Right lobe of liver (tissue), 6 donors: ENCODE results near the gene ISG15. TPM values are rescaled to one million over a fixed set of nuclear protein-coding genes. Genes with fewer than 3 reads are reported as not detected.

Source experiments
- ATAC-seq, 4 donors: fragments of 200-7000 bp; cut with Tn5 transposase; one replicate each; pipeline ENCODE4 v1.9.1; 2020; ENCODE audit warnings: mild to moderate bottlenecking in 4 of 4, moderate library complexity in 4 of 4
- DNase-seq, 3 donors: peaks; one replicate each; pipeline ENCODE4 v3.0.0-alpha.2; 2020
- H3K27ac ChIP-seq, 3 donors: fragments of 200-600 bp; one replicate each; pipeline ENCODE4 v1.8.0; 2022
- H3K27me3 ChIP-seq, 2 donors: fragments of 200-600 bp; one replicate each; pipeline ENCODE4 v1.8.0; 2022
- H3K36me3 ChIP-seq, 4 donors: fragments of 200-600 bp; sonication (generic) in 1 of 4; one replicate each; pipeline versions ENCODE4 v1.5.1 to v1.8.0; 2017 to 2022; ENCODE audit warnings: control low read depth in 1 of 4
- H3K4me1 ChIP-seq, 4 donors: fragments of 200-600 bp; sonication (generic) in 1 of 4; one replicate each; pipeline versions ENCODE4 v1.5.1 to v1.8.0; 2017 to 2022; ENCODE audit warnings: control low read depth in 1 of 4
- H3K4me3 ChIP-seq, 3 donors: fragments of 200-600 bp; one replicate each; pipeline ENCODE4 v1.8.0; 2022
- H3K9me3 ChIP-seq, 4 donors: fragments of 200-600 bp; sonication (generic) in 1 of 4; one replicate each; pipeline versions ENCODE4 v1.5.1 to v1.8.0; 2017 to 2022; ENCODE audit warnings: control low read depth in 1 of 4
- CTCF ChIP-seq, 4 donors: fragments of 200-600 bp in 3 of 4; fragments of 450-650 bp in 1 of 4; IDR thresholded peaks; one replicate each; pipeline versions ENCODE4 v1.5.1 to v1.8.0; 2016 to 2022; ENCODE audit warnings: antibody characterized with exemption in 4 of 4, mild to moderate bottlenecking in 2 of 4
- POLR2A ChIP-seq: fragments of 450-650 bp; IDR thresholded peaks from one replicate; pipeline ENCODE4 v1.6.1; 2017; ENCODE audit warnings: antibody characterized with exemption, mild to moderate bottlenecking
- WGBS: methylation state at CpG from one replicate; pipeline ENCODE4 v1.1.6; 2018; ENCODE audit warnings: low coverage, low lambda C conversion rate; ENCODE audit not compliant: insufficient coverage; ENCODE audit errors: missing lambda C conversion rate; 5-methylcytosine and 5-hydroxymethylcytosine counted together
- intact Hi-C, 2 donors: fragments of 100-400 bp; cut with DNase I; formaldehyde crosslinking; loops; one replicate each; pipeline versions ENCODE4 v1.11.2 to v1.14.1; 2022
- total RNA-seq, 6 experiments: library from RNA; depleted of rRNA in 2 of 6; stranded (reverse); fragments of >200 nt in 2 of 6; fragmentation: NEBNext Ultra II Directional in 3 of 6; extraction: Animal tissue kit (Norgen Biotek cat#: 25700) in 3 of 6; gene quantifications; one replicate each; pipeline versions ENCODE4 v1.1.0 to v1.2.4, GENCODE V29; 2016 to 2023
- donor health status: DM: no; HTN: yes; CAD: no.
- donor health status: DM: no; HTN: no; CAD: no.
- donor health status: DM: no; HTN: no; CAD: no.
- donor health status: DM: no; HTN: yes; CAD: no.
- donor health status: DM: no; HTN: yes; CAD: no.

ISG15 gene
- total RNA-seq, 6 experiments from 2014 or later = 16.3 to 98.7 (median 26.4) TPM

DNA sequence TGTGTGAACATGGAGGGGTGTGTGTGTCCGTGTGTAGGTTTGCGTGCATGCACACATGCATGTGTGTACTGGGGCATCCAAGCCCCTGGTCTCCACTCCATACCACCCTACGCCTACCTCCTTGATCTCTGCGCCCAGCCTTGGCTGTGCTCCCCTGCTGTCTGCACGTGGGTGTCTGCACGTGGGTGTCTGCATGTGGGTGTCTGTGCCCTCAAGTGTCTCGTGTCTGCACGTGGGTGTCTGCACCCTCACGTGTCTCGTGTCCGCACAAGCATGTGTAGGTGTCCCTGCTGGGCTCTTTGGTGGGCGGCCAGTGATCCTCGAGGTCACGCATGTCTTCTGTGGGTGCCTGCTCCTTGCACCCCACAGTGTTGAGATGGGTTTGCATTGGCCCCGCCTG is 39.7 kb downstream of the ISG15 start:
- WGBS = 80% methylated on average over 3 of the region's 15 CpGs
- Histone ChIP-seq H3K4me1 (no peaks in the 10 kb centered on the region), H3K27me3 (no peaks in the 10 kb centered on the region), H3K9me3 (no peaks in the 10 kb centered on the region), H3K36me3 (no peaks in the 10 kb centered on the region), H3K27ac (no peak overlapping the region), H3K4me3 (no peak overlapping the region)
- intact Hi-C loops = no loop called here
- ATAC-seq (no peak), DNase-seq (no peak)
- TF ChIP-seq POLR2A = no peak
- no peak for TF ChIP-seq CTCF (IDR thresholded peaks at IDR 0.05)

DNA sequence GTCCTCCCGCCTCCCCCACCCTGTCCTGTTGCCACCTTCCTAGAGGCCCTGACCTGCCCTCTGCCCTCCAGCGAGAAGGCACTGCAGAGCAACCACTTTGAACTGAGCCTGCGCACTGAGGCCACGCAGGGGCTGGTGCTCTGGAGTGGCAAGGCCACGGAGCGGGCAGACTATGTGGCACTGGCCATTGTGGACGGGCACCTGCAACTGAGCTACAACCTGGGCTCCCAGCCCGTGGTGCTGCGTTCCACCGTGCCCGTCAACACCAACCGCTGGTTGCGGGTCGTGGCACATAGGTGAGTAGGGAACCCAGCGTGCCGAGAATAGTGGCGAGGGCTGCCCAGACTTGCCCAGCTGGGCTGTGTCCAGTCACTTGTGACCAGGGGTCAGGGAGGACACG is 40.4 kb downstream of the ISG15 start:
- 100% methylated on average over 1 of the region's 18 CpGs for WGBS
- H3K9me3 ChIP-seq = no peaks in the 10 kb centered on the region
- H3K36me3 ChIP-seq = no peaks in the 10 kb centered on the region
- peaks cover 0 to 4% (median under 1%) of the 10 kb centered on the region in 4 donors for H3K4me1 ChIP-seq
- intact Hi-C loops = no loop called here
- no peaks in the 10 kb centered on the region for H3K27me3 ChIP-seq
- H3K4me3 ChIP-seq = no peak overlapping the region
- no peak for ATAC-seq
- DNase-seq = no peak
- no peak overlapping the region for H3K27ac ChIP-seq
- no peak for TF ChIP-seq CTCF (IDR thresholded peaks at IDR 0.05)

- no peak for DNase-seq
- H3K27me3 ChIP-seq = no peaks in the 10 kb centered on the region
- H3K4me1 ChIP-seq = peaks cover 0 to 10% (median 3%) of the 10 kb centered on the region in 4 donors
- no peaks in the 10 kb centered on the region for H3K9me3 ChIP-seq
- no CpG with 5 or more reads among the region's 18 CpGs for WGBS
- TF ChIP-seq CTCF (IDR thresholded peaks at IDR 0.05) = no peak
- TF ChIP-seq POLR2A = no peak
- H3K27ac ChIP-seq = no peak overlapping the region
- no peaks in the 10 kb centered on the region for H3K36me3 ChIP-seq
- ATAC-seq = no peak
- intact Hi-C loops = no loop called here
- H3K4me3 ChIP-seq = no peak overlapping the region
These were observed 40.9 kb downstream of the ISG15 start for GRCh38 chr1:1054099-1054700.

- Histone ChIP-seq H3K36me3 (no peaks in the 10 kb centered on the region), H3K9me3 (no peaks in the 10 kb centered on the region)
These were observed 41.7 kb downstream of the ISG15 start for GRCh38 chr1:1054971-1055370.

More at GRCh38 chr1:1054971-1055370, 41.7 kb downstream of the ISG15 start:
- H3K27me3 ChIP-seq = peaks cover 0 to 4% of the 10 kb centered on the region in 2 donors
- DNase-seq = no peak
- H3K27ac ChIP-seq = no peak overlapping the region
- H3K4me1 ChIP-seq = peaks cover 0 to 15% (median 3%) of the 10 kb centered on the region in 4 donors
- intact Hi-C loops = no loop called here
- H3K4me3 ChIP-seq = no peak overlapping the region
- TF ChIP-seq CTCF (IDR thresholded peaks at IDR 0.05) = no peak
- TF ChIP-seq POLR2A = no peak
- ATAC-seq = no peak
- 77% methylated on average over 6 of the region's 23 CpGs for WGBS
